Transverse colon (tissue), 3 donors: ENCODE results near the gene BCAR3.

Source experiments
- CTCF ChIP-seq, 5 experiments: fragments of 200-600 bp in 3 of 5; fragments of 450-650 bp in 2 of 5; sonication (generic) in 3 of 5; IDR thresholded peaks; 1 replicate in 2 of 5; 2 replicates in 3 of 5; pipeline ENCODE4 v1.5.1; 2016 to 2017; ENCODE audit warnings: antibody characterized with exemption in 5 of 5, inconsistent platforms in 3 of 5, mild to moderate bottlenecking in 2 of 5, moderate library complexity in 1 of 5
- POLR2A ChIP-seq: fragments of 450-650 bp; IDR thresholded peaks from one replicate; pipeline ENCODE4 v1.6.1; 2016; ENCODE audit warnings: antibody characterized with exemption, mild to moderate bottlenecking, moderate library complexity

- TF ChIP-seq CTCF (IDR thresholded peaks at IDR 0.05), result no peak
- no peak for TF ChIP-seq POLR2A
Measured at GRCh38 chr1:93662481-93663207, 19.0 kb downstream of the BCAR3 start.
